GM10248 (cell line): ENCODE results near the gene TBX2.

Experiments used
- CTCF ChIA-PET: fragments of 300-600 bp; sonication (Branson Sonifier 250); formaldehyde crosslinking; extraction: SDS; loops from one replicate; lab custom pipeline; 2021; ENCODE audit warnings: antibody characterized with exemption; lab: Yijun Ruan, JAX
- POLR2A ChIA-PET: fragments of 350-650 bp; sonication (Branson Sonifier 250); formaldehyde crosslinking; extraction: SDS; loops from one replicate; lab custom pipeline; 2020; ENCODE audit warnings: antibody characterized with exemption; lab: Yijun Ruan, JAX
- DNase-seq: peaks from one replicate; pipeline ENCODE4 v3.0.0; 2012; ENCODE audit errors: extremely low spot score
- CTCF ChIP-seq: IDR thresholded peaks from 2 replicates; pipeline ENCODE4 v1.5.1; 2012; ENCODE audit warnings: mild to moderate bottlenecking, low read depth; ENCODE audit errors: extremely low read depth, missing control alignments, control extremely low read depth

TBX2 gene

GRCh38 chr17:61456061-61456681, 56.5 kb downstream of the TBX2 start:
- CTCF ChIA-PET, result no interaction called here
- DNase-seq, result no peak
- no peak for TF ChIP-seq CTCF
- POLR2A ChIA-PET, result no interaction called here

- CTCF ChIA-PET, result no interaction called here
- DNase-seq, result no peak
- POLR2A ChIA-PET, result no interaction called here
- TF ChIP-seq CTCF, result no peak
These were observed 57.1 kb downstream of the TBX2 start for GRCh38 chr17:61456688-61457225.

GRCh38 chr17:61457226-61457983, 57.8 kb downstream of the TBX2 start:
- CTCF ChIA-PET, result interaction anchor here (0.8 kb wide), 1 partner anchor 11 kb away, joined by 3 read pairs; no protein-coding TSS in a partner anchor
- POLR2A ChIA-PET, result no interaction called here
- TF ChIP-seq CTCF, result no peak
- no peak for DNase-seq

- TF ChIP-seq CTCF, result no peak
- ChIA-PET CTCF (interaction anchor here (0.8 kb wide), 1 partner anchor 10 kb away, joined by 3 read pairs; no protein-coding TSS in a partner anchor), POLR2A (no interaction called here)
- no peak for DNase-seq
These were observed 58.4 kb downstream of the TBX2 start for GRCh38 chr17:61458000-61458399.

GRCh38 chr17:61458421-61459141, 58.9 kb downstream of the TBX2 start:
- ChIA-PET POLR2A (no interaction called here), CTCF (no interaction called here)
- no peak for TF ChIP-seq CTCF
- no peak for DNase-seq
